Type B pancreatic cell (in vitro differentiated cells): ENCODE measurements around the gene NIPBL. TPM values are rescaled to one million over a fixed set of nuclear protein-coding genes. Genes with fewer than 3 reads are reported as not detected.
"Not testable (repeated sequence)": the region's sequence is repeated elsewhere in the genome, so short reads cannot be mapped to it uniquely, and the experiment has no call there.

Experiments
- DNase-seq: peaks from one replicate; pipeline ENCODE4 v3.0.0; 2021; ENCODE audit warnings: mixed read lengths; ENCODE audit not compliant: unreplicated experiment; ENCODE audit errors: extremely low spot score
- H3K27ac Mint-ChIP-seq: 2 replicates; pipeline ENCODE4 v1.8.0; 2021; ENCODE audit warnings: mild to moderate bottlenecking, mixed read lengths
- H3K27me3 Mint-ChIP-seq: 2 replicates; pipeline ENCODE4 v1.8.0; 2021; ENCODE audit warnings: mixed read lengths
- H3K36me3 Mint-ChIP-seq: 2 replicates; pipeline ENCODE4 v1.8.0; 2021; ENCODE audit warnings: mixed read lengths
- H3K4me1 Mint-ChIP-seq: one replicate; pipeline ENCODE4 v1.8.0; 2021; ENCODE audit warnings: mixed read lengths; ENCODE audit not compliant: unreplicated experiment
- H3K4me3 Mint-ChIP-seq: 2 replicates; pipeline ENCODE4 v1.8.0; 2021; ENCODE audit warnings: mild to moderate bottlenecking, mixed read lengths
- H3K9me3 Mint-ChIP-seq: 2 replicates; pipeline ENCODE4 v1.8.0; 2021; ENCODE audit warnings: mixed read lengths
- CTCF ChIP-seq: fragments of 200-600 bp; sonication (generic); conservative IDR thresholded peaks from 2 replicates; pipeline ENCODE4 v1.5.0; 2021; ENCODE audit warnings: antibody characterized with exemption, mild to moderate bottlenecking
- total RNA-seq: library from RNA; stranded (reverse); gene quantifications from 2 replicates; pipeline ENCODE4 v1.2.1, GENCODE V29; 2021; ENCODE audit warnings: low replicate concordance

The NIPBL gene
- total RNA-seq, 1 donor from 2014 or later, result 65.7 TPM

GRCh38 chr5:36915653-36916052, 39.1 kb downstream of the NIPBL start:
- peaks cover 2% of the 10 kb centered on the region for H3K4me1 Mint-ChIP-seq
- H3K36me3 Mint-ChIP-seq, result peaks cover 6% of the 10 kb centered on the region
- H3K27me3 Mint-ChIP-seq, result no peaks in the 10 kb centered on the region
- H3K4me3 Mint-ChIP-seq, result no peak overlapping the region
- no peak for DNase-seq
- H3K9me3 Mint-ChIP-seq, result no peaks in the 10 kb centered on the region
- no peak overlapping the region for H3K27ac Mint-ChIP-seq
- no peak for TF ChIP-seq CTCF

DNA sequence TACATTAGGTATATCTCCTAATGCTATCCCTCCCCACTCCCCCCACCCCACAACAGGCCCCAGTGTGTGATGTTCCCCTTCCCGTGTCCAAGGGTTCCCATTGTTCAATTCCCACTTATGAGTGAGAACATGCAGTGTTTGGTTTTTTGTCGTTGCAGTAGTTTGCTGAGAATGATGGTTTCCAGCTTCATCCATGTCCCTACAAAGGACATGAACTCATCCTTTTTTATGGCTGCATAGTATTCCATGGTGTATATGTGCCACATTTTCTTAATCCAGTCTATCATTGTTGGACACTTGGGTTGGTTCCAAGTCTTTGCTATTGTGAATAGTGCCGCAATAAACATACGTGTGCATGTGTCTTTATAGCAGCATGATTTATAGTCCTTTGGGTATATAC, 40.0 kb downstream of the NIPBL start:
- not testable (repeated sequence) for H3K27ac Mint-ChIP-seq, H3K4me1 Mint-ChIP-seq, H3K4me3 Mint-ChIP-seq, H3K27me3 Mint-ChIP-seq, DNase-seq, H3K36me3 Mint-ChIP-seq, H3K9me3 Mint-ChIP-seq

DNA sequence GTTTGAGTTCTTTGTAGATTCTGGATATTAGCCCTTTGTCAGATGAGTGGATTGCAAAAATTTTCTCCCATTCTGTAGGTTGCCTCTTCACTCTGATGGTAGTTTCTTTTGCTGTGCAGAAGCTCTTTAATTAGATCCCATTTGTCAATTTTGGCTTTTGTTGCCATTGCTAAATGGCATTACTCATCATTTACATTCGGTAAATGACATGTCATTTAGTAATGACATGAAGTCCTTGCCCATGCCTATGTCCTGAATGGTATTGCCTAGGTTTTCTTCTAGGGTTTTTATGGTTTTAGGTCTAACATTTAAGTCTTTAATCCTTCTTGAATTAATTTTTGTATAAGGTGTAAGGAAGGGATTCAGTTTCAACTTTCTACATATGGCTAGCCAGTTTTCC, 40.8 kb downstream of the NIPBL start:
- DNase-seq, H3K36me3 Mint-ChIP-seq, H3K9me3 Mint-ChIP-seq, H3K27me3 Mint-ChIP-seq, H3K4me1 Mint-ChIP-seq, H3K27ac Mint-ChIP-seq, H3K4me3 Mint-ChIP-seq: not testable (repeated sequence)

DNA sequence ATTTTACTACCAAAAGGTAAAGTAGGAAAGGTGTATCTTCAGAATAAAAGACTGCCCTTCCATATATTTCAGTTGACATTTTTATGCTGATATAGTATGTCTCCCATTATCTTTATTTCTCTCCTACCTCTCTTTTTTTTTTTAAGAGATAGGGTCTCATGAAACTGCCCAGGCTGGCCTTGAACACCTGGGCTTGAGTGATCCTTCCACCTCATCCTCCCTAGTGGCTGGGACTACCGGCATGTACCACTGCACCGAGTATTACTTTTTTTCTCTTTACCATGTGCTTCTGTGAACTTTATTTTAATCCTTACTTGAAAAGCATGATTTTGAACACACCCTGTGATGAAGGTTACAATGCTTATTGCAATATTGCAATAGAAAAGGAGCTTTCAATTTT, 42.7 kb downstream of the NIPBL start:
- DNase-seq, result no peak
- Mint-ChIP-seq H3K4me3 (no peak overlapping the region), H3K4me1 (peaks cover 4% of the 10 kb centered on the region), H3K27ac (no peak overlapping the region), H3K36me3 (peaks cover 6% of the 10 kb centered on the region), H3K9me3 (no peaks in the 10 kb centered on the region), H3K27me3 (no peaks in the 10 kb centered on the region)
- no peak for TF ChIP-seq CTCF

- H3K9me3 Mint-ChIP-seq, result no peaks in the 10 kb centered on the region
- DNase-seq, result no peak
- no peak for TF ChIP-seq CTCF
- H3K27me3 Mint-ChIP-seq, result no peaks in the 10 kb centered on the region
- H3K36me3 Mint-ChIP-seq, result peaks cover 6% of the 10 kb centered on the region
- H3K4me3 Mint-ChIP-seq, result no peak overlapping the region
- H3K4me1 Mint-ChIP-seq, result peaks cover 4% of the 10 kb centered on the region
- H3K27ac Mint-ChIP-seq, result no peak overlapping the region
These were observed 43.1 kb downstream of the NIPBL start for GRCh38 chr5:36919650-36920049.

GRCh38 chr5:36928947-36929346, 52.4 kb downstream of the NIPBL start:
- no peak overlapping the region for H3K27ac Mint-ChIP-seq
- H3K4me1 Mint-ChIP-seq, result peaks cover 26% of the 10 kb centered on the region
- no peaks in the 10 kb centered on the region for H3K27me3 Mint-ChIP-seq
- H3K9me3 Mint-ChIP-seq, result no peaks in the 10 kb centered on the region
- DNase-seq, result no peak
- TF ChIP-seq CTCF, result no peak
- no peaks in the 10 kb centered on the region for H3K36me3 Mint-ChIP-seq
- H3K4me3 Mint-ChIP-seq, result no peak overlapping the region

GRCh38 chr5:36929438-36929837, 52.9 kb downstream of the NIPBL start:
- Mint-ChIP-seq H3K36me3 (no peaks in the 10 kb centered on the region), H3K27me3 (no peaks in the 10 kb centered on the region), H3K4me1 (peaks cover 26% of the 10 kb centered on the region), H3K27ac (no peak overlapping the region), H3K9me3 (no peaks in the 10 kb centered on the region), H3K4me3 (no peak overlapping the region)
- no peak for DNase-seq
- no peak for TF ChIP-seq CTCF
